HG03565 (cell line): Measurements from ENCODE around the gene TMEM214.

Experiments used
- ATAC-seq: cut with Tn5 transposase; IDR thresholded peaks from one replicate; pipeline ENCODE4 v1.9.1; 2021; ENCODE audit warnings: mild to moderate bottlenecking, moderate library complexity; ENCODE audit not compliant: unreplicated experiment

TMEM214 gene

GRCh38 chr2:27083410-27084296 is 50.9 kb downstream of the TMEM214 start:
- ATAC-seq: no peak

DNA sequence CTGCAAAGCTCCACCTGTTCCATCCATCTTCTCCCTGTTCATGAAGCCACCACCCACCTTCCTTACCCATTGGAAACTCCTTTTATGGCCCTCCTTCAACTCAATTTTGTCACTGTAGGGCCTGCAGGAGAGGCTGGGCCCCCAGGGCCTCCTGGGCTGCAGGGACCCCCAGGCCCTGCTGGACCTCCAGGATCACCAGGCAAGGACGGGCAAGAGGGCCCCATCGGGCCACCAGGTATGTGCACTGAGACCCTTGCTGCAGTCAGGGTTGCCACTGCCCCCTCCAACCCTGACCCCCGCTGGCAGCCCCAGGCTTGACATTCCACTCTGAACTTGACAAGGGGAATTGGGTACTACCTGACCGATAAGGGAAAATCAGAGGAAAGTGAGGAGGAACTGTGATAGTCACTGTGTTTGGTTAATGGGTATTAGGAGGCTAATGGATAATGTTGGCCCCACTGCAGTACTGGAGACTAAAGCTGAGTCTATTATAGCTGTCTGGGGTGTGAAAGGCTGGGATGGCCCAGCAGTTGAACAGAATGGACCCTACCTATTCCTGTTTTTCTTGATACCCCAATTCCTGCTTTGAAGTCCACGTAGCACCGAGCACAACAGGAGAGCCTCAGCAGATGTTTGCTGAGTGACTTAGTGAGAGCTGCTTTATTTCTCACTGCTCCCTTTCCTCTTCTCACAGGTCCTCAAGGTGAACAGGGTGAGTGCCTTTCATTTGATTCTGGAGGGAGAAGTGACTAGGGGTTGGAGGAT is 51.7 kb downstream of the TMEM214 start:
- no peak for ATAC-seq

DNA sequence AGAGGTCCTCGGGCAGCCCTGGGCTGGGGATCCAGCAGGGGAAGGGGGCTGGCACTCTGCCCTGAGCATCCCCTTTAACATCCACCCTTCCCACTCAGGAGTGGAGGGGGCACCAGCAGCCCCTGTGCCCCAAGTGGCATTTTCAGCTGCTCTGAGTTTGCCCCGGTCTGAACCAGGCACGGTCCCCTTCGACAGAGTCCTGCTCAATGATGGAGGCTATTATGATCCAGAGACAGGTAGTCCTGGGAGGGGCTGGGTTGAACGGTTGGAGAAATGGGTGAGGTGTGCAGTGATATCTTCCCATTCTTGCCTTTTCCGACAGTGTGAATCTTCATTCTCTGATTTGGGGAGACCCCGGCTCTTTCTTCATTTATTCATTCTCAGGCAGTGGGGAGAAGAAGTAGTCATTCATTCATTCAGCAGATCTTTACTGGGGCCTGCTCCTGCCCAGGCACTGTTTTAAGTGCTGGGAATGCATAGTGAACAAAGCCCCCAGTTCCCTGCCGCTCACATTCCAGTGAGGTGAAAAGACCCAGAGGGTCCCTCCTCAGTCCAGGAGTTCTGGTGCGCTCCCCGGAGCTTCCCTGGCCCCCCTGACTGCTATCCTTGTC is 52.4 kb downstream of the TMEM214 start:
- ATAC-seq: no peak

GRCh38 chr2:27085673-27086089 is 52.9 kb downstream of the TMEM214 start:
- no peak for ATAC-seq

DNA sequence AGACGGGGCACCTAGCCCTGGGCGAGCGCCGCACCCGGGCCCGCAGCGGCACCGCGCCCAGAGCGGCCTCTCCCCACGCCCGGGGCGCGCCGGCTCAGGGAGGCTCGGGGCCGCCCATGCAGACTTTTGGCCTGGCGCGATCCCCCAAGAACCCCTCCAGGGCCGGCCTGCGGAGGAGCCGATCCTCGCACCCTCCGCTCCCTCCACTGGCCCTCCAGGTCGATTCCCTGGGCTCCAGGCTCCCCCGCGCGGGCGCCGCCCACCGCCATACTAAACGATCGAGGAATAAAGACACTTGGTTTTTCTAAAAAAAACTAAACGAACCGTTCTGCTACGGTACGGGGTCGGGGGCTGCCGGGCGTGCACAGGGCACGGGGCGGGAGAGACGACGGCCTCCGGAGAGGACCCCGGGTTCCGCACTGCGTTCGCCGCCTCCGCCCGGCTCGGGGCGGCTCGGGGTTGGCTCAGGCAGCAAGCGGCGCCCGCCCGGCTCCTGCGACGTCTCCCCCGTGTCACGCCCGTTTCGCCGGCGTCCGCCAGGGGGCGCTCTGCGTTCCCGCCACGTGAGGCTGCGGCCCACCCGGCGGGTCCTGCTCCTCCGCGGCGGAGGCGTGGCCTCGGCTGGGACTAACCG is 53.4 kb downstream of the TMEM214 start:
- ATAC-seq: peak; percentile 82

DNA sequence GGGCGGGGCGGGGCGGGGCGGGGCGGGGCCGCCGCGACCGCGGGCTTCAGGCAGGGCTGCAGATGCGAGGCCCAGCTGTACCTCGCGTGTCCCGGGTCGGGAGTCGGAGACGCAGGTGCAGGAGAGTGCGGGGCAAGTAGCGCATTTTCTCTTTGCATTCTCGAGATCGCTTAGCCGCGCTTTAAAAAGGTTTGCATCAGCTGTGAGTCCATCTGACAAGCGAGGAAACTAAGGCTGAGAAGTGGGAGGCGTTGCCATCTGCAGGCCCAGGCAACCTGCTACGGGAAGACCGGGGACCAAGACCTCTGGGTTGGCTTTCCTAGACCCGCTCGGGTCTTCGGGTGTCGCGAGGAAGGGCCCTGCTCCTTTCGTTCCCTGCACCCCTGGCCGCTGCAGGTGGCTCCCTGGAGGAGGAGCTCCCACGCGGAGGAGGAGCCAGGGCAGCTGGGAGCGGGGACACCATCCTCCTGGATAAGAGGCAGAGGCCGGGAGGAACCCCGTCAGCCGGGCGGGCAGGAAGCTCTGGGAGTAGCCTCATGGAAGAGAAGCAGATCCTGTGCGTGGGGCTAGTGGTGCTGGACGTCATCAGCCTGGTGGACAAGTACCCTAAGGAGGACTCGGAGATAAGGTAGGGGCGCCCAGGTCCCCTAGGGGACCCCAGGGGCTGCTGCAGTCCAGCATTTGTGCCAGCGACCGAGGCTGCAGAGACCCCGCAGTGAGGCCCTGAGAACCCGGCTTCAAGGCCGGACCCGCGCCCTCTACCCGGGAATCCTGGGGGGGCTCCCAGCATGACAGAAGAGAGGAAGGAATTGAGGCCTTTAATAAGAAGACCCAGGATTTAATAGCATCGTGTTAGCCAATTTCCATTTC is 54.2 kb downstream of the TMEM214 start, which contains the start of gene KHK:
KHK (plus strand) TSS at position 49 of the 870 bp plus-strand sequence; CDS start at position 537, 488 bp downstream.
- ATAC-seq: no peak

DNA sequence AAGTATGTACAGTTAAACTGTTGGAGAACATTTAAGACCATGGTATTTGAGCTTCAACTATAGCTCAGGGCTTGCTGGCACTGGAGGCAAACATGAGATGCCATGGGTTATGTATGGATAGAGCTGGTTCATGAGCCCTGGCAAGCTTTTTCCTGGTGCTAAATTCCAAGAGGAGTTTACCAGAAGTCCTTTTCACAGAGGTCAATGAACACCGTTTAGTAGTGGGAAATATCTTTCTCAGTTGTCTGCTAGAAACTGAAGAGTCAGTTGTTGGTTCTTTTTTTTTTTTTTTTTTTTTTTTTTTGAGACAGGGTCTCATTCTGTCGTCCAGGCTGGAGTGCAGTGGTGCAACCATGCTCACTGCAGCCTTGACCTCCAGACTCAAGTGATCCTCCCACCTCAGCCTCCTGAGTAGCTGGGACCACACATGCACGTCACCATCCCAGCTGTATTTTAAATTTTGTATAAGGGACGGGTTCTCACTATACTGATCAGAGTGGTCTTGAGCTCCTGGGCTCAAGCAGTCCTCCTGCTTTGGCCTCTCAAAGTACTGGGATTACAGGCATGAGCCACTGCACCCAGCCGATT is 55.2 kb downstream of the TMEM214 start:
- no peak for ATAC-seq

DNA sequence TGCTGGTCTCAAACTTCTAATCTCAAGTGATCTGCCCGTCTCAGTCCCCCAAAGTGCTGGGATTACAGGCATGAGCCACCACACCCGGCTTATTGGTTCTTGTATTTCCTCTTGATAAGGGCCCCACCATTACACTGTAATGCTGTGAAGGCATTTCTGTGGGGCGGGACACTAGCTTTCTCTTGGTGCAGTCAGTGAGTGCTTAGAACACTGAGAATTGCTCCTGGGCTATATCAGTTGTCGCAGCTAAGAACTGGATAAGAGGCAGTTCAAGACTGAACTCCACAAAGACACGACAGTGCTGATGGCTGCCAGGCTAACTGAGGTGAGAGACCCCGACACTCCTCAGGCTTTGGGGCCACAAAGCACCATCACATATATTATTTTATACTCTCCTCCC is 55.9 kb downstream of the TMEM214 start:
- no peak for ATAC-seq

DNA sequence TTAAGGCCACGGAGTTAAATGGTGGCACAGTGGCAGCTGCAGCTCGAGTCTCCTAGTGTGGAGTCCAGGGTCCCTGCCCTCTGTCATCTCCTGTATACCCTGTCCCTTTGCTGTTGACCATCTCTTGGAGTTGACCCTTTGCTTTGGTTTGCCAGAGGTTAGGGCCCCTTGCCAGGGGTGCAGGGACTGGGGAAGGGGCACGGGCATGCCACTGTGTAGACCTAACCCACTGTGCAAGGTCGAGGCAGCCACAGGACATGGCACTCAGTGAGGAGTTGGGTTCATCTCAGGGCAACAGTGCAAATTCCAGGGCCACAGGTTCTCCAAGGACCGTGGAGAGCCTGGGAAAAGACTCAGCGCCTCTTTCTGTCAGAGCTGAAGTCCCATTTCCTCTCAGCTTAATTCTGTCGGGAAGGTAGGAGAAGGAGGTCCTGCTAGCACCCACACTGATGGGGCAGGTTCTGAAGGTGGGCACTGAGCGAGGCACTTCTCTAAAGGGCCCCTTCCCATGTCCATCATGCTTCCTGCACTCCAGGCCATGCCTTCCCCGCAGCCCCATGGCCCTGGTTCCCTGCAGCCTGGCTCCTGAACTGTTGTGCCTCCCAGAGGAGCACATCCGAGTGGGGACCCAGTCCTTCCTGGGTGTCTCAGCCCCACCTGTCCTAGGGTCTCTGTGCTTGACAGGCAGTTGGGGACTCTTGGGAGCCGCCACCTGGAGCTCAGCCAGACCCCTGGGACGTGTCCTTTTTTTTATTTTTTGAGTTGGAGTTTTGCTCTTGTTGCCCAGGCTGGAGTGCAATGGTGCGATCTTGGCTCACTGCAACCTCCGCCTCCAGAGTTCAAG is 56.6 kb downstream of the TMEM214 start:
- no peak for ATAC-seq
